ES-I3 (cell line): ENCODE results near the gene SEC61G.

Experiments used
- H3K36me3 ChIP-seq: 2 replicates; pipeline ENCODE4 v1.6.1; 2013; ENCODE audit warnings: mild to moderate bottlenecking, low read length, control low read depth, moderate library complexity; ENCODE audit not compliant: insufficient read depth
- H3K4me1 ChIP-seq: 2 replicates; pipeline ENCODE4 v1.6.1; 2013; ENCODE audit warnings: mild to moderate bottlenecking, control low read depth, low read length; ENCODE audit not compliant: insufficient read depth
- H3K9ac ChIP-seq: 2 replicates; pipeline ENCODE4 v1.6.1; 2013; ENCODE audit warnings: low read depth, mild to moderate bottlenecking, low read length, moderate library complexity
- H3K9me3 ChIP-seq: 2 replicates; pipeline ENCODE4 v1.6.1; 2013; ENCODE audit warnings: mild to moderate bottlenecking, low read length, moderate library complexity; ENCODE audit not compliant: control insufficient read depth, insufficient read depth

The SEC61G gene

DNA sequence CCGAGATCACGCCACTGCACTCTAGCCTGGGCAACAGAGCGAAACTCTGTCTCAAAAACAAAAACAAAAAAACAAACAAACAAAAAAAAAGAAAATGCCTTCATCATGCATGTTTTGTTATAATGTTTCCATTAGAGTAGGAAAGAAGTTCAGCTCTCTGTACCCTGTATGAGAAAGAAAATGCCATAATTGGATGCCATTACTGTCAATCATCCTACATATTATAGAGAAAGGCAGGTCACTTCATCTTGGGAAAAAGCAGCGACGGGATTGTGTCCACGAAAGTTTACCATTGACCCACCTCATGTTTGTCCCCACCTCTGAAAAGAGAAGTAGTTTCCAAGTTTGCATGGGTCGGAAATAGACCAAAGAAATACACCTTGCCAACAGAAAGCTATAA, 33.8 kb downstream of the SEC61G start:
- H3K36me3 ChIP-seq: no peaks in the 10 kb centered on the region
- no peak overlapping the region for H3K9ac ChIP-seq
- peaks cover 9% of the 10 kb centered on the region for H3K4me1 ChIP-seq
- H3K9me3 ChIP-seq: no peaks in the 10 kb centered on the region

GRCh38 chr7:54722502-54722901, 36.5 kb downstream of the SEC61G start:
- no peaks in the 10 kb centered on the region for H3K4me1 ChIP-seq

DNA sequence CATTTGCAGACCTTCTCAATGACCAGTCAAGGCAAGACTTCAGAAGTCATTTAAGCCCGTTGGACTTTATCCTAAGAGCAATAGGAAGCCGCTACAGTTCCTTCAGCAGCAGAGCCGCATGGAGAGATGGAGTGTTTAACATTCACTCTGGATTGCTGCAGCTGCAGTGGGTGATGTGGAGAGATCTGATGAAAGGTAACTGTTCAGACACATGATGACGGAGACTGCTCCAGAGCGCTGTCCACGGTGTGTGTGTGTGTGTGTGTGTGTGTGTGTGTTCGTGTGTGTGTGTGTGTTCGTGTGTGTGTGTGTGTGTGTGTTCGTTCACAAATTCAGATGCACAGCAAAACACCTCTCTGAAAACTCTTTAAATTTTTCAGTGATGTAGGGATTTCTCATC, 37.0 kb downstream of the SEC61G start:
- no peaks in the 10 kb centered on the region for H3K4me1 ChIP-seq
- H3K9ac ChIP-seq: no peak overlapping the region
- no peaks in the 10 kb centered on the region for H3K36me3 ChIP-seq
- H3K9me3 ChIP-seq: no peaks in the 10 kb centered on the region

More at GRCh38 chr7:54722502-54722901, 36.5 kb downstream of the SEC61G start:
- no peak overlapping the region for H3K9ac ChIP-seq
- no peaks in the 10 kb centered on the region for H3K36me3 ChIP-seq
- H3K9me3 ChIP-seq: no peaks in the 10 kb centered on the region

- H3K9ac ChIP-seq: no peak overlapping the region
- H3K36me3 ChIP-seq: no peaks in the 10 kb centered on the region
- no peaks in the 10 kb centered on the region for H3K4me1 ChIP-seq
- H3K9me3 ChIP-seq: no peaks in the 10 kb centered on the region
These were observed 39.0 kb downstream of the SEC61G start for GRCh38 chr7:54719974-54720373.

- H3K4me1 ChIP-seq: no peaks in the 10 kb centered on the region
- H3K9ac ChIP-seq: no peak overlapping the region
- no peaks in the 10 kb centered on the region for H3K36me3 ChIP-seq
- no peaks in the 10 kb centered on the region for H3K9me3 ChIP-seq
These were observed 39.6 kb downstream of the SEC61G start for GRCh38 chr7:54719425-54719824.

DNA sequence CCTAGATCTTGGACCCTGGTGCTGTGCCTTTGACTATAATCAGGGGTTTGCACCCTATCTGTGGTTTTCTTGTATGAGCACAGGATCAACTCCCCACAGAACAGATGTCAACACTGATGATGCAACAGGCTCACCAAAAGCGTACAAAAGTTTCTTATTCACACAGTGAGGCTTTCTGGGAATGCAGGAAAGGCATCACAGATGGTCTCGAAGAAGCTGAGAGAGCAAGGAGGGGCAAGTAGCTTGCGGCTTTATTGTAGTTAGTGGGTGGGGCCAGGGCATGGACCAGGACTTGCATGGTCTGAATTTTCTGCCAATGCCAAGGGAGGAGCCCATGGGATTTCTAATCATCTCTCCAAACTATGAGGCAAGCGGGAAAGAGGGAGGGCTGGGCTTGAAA, 46.2 kb downstream of the SEC61G start:
- H3K9me3 ChIP-seq: peaks cover 3% of the 10 kb centered on the region
- no peak overlapping the region for H3K9ac ChIP-seq
- no peaks in the 10 kb centered on the region for H3K4me1 ChIP-seq
- no peaks in the 10 kb centered on the region for H3K36me3 ChIP-seq

- Histone ChIP-seq H3K9ac (no peak overlapping the region), H3K9me3 (peaks cover 3% of the 10 kb centered on the region), H3K36me3 (no peaks in the 10 kb centered on the region), H3K4me1 (no peaks in the 10 kb centered on the region)
These were observed 47.0 kb downstream of the SEC61G start for GRCh38 chr7:54711900-54712595.

DNA sequence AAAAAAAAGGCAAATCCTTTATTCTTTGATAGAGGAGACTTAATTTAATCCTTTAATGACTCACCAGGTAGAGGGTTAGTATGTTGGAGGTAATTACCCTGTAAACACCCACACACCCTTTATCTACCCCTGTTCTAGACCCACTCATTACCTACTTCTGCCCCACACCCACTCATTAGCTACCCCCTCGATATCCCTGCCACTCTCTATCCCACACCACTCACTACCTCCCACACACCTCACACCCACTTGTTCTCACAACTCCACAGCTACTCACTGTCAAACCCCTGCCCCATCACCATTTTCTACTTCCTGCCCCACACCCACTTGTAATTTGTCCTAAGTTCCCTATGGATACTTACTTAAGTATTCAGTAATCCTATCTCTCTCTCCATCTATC, 49.7 kb downstream of the SEC61G start:
- no peaks in the 10 kb centered on the region for H3K36me3 ChIP-seq
- no peaks in the 10 kb centered on the region for H3K4me1 ChIP-seq
- H3K9me3 ChIP-seq: peaks cover 3% of the 10 kb centered on the region
- H3K9ac ChIP-seq: no peak overlapping the region

- Histone ChIP-seq H3K4me1 (no peaks in the 10 kb centered on the region), H3K9me3 (peaks cover 3% of the 10 kb centered on the region), H3K9ac (no peak overlapping the region), H3K36me3 (no peaks in the 10 kb centered on the region)
These were observed 53.6 kb downstream of the SEC61G start for GRCh38 chr7:54705436-54705835.

DNA sequence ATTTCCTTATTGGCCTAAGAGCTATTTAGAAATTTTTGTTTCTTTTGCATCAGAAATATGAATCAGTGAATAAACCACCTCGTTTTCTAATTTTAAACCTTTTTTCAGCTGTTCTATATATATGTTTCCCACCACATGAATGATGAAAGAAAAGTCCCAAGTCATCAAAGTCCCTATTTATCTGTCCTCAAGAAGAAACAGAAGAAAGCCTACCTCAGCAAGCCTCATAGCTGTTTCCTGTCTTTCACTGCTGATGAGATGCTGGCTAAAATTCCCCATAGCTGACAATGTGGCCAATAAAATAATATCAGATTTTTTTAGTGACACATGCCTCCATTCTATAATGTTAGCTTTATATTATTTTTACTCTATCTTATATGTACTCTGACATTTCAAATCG, 54.2 kb downstream of the SEC61G start:
- Histone ChIP-seq H3K36me3 (no peaks in the 10 kb centered on the region), H3K9ac (no peak overlapping the region), H3K9me3 (peaks cover 3% of the 10 kb centered on the region), H3K4me1 (no peaks in the 10 kb centered on the region)
